DMS153 (cell line): Measurements from ENCODE around the gene IQSEC2.

Source experiments
- DNase-seq: peaks from one replicate; lab custom pipeline; 2025; lab: John Stamatoyannopoulos, UW

The IQSEC2 gene

GRCh38 chrX:53266914-53267313 lies 14.5 kb downstream of the IQSEC2 start:
- DNase-seq, result no peak

GRCh38 chrX:53265771-53266574 lies 15.4 kb downstream of the IQSEC2 start:
- no peak for DNase-seq

GRCh38 chrX:53263597-53264094 lies 17.7 kb downstream of the IQSEC2 start:
- DNase-seq, result no peak

GRCh38 chrX:53262918-53263394 lies 18.4 kb downstream of the IQSEC2 start:
- no peak for DNase-seq

GRCh38 chrX:53262189-53262917 lies 19.0 kb downstream of the IQSEC2 start:
- no peak for DNase-seq

- no peak for DNase-seq
These were observed 19.9 kb downstream of the IQSEC2 start for GRCh38 chrX:53261355-53261972.

GRCh38 chrX:53260836-53261235 lies 20.5 kb downstream of the IQSEC2 start:
- DNase-seq, result no peak

- DNase-seq, result no peak
These were observed 23.5 kb downstream of the IQSEC2 start for GRCh38 chrX:53257670-53258423.

GRCh38 chrX:53257166-53257565 lies 24.2 kb downstream of the IQSEC2 start:
- DNase-seq, result no peak

GRCh38 chrX:53256446-53257041 lies 24.8 kb downstream of the IQSEC2 start:
- no peak for DNase-seq

- DNase-seq, result no peak
These were observed 25.6 kb downstream of the IQSEC2 start for GRCh38 chrX:53255738-53256191.

GRCh38 chrX:53254570-53255461 lies 26.6 kb downstream of the IQSEC2 start:
- DNase-seq, result no peak

GRCh38 chrX:53253293-53254020 lies 27.9 kb downstream of the IQSEC2 start:
- DNase-seq, result no peak

- no peak for DNase-seq
These were observed 30.1 kb downstream of the IQSEC2 start for GRCh38 chrX:53251307-53251706.

- no peak for DNase-seq
These were observed 30.8 kb downstream of the IQSEC2 start for GRCh38 chrX:53250556-53250955.

GRCh38 chrX:53249408-53250042 lies 31.9 kb downstream of the IQSEC2 start:
- DNase-seq, result no peak

- DNase-seq, result no peak
These were observed 33.5 kb downstream of the IQSEC2 start for GRCh38 chrX:53247928-53248327.

- DNase-seq, result no peak
These were observed 35.2 kb downstream of the IQSEC2 start for GRCh38 chrX:53246231-53246630.

- no peak for DNase-seq
These were observed 36.8 kb downstream of the IQSEC2 start for GRCh38 chrX:53244610-53245009.
